Stimulated activated CD4-positive, alpha-beta T cell treated with anti-CD3 and anti-CD28 coated beads, TNF-alpha, amount 100 ng/mL, for 1 hour (primary cell): Measurements from ENCODE around the gene PRKAR1B.
"Not testable (repeated sequence)": the region's sequence is repeated elsewhere in the genome, so short reads cannot be mapped to it uniquely, and the experiment has no call there.

Source experiments
- DNase-seq, 3 donors: peaks; one replicate each; pipeline ENCODE4 v3.0.0-alpha.2; 2020; ENCODE audit warnings: low read depth in 3 of 3, low spot score in 1 of 3

PRKAR1B gene

GRCh38 chr7:562789-563628 is 164.1 kb downstream of the PRKAR1B start:
- DNase-seq, result no peak

GRCh38 chr7:562374-562675 is 164.8 kb downstream of the PRKAR1B start:
- DNase-seq, result no peak

GRCh38 chr7:561631-562373 is 165.3 kb downstream of the PRKAR1B start:
- no peak for DNase-seq

GRCh38 chr7:560966-561630 is 166.0 kb downstream of the PRKAR1B start:
- no peak for DNase-seq

DNA sequence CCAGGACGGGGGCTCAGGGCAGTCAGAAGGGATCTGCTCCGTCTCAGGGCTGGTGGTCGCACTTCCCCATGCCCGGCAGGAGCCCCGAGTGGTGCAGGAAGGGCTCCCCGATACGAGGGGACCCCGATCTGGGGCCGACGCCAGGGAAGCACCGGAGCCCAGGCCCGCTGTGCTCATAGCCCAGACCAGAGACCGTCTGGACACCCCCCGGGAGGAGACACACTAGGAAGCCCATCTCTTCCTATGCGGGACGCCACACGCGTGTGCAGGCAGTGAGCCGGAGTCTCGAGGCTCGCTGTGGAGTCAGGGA is 167.7 kb downstream of the PRKAR1B start:
- DNase-seq, result no peak

DNA sequence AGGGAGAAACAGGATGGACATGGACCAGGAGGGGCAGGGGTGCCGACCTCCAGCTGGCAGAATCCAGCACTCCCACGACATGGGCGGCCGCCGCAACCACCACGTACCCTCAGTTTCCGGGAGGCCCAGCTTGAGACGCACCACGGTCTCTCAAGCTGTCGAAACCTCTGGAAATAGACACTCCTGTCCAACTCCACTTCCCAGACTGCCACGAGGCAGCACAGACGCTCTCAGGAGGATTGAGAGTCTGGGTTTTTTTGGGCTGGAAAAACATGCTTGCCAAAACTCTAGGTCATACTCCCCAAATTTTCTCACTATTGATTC is 169.6 kb downstream of the PRKAR1B start:
- no peak for DNase-seq

DNA sequence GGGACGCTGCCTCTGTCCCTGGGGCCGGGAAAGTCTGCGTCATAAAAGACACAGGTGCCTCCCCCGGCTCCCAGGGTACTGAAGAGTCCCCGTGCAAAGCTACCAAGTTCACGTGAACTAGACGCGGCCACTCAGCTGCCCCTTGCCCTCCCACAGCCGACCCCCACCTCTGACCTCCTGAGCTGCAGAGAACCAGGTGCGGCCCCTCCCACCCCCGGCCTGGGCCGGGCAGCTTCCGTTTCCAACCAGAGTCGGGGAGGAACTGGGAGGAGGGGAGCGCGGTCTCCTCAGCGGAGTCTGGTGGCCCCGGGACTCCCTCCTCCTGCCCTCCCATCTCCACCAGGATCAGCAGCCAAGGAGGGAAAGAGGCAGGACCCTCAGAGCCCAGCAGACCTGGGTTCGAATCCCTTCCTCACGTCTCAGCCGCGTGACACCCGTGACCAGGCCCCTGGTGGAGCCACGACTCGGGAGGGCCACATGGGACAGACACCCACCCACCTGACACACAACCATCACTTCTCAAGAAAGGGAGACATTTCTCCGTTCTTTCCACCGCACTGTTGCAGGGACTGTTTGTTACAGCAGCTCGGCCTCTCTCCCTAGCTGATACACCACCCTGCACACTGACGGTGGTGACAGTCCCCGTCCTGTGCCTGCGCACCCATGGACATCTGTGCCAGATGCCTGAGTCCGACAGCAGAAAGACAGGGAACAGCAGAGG is 170.1 kb downstream of the PRKAR1B start:
- no peak for DNase-seq

GRCh38 chr7:556291-556826 is 170.7 kb downstream of the PRKAR1B start:
- DNase-seq, result no peak

DNA sequence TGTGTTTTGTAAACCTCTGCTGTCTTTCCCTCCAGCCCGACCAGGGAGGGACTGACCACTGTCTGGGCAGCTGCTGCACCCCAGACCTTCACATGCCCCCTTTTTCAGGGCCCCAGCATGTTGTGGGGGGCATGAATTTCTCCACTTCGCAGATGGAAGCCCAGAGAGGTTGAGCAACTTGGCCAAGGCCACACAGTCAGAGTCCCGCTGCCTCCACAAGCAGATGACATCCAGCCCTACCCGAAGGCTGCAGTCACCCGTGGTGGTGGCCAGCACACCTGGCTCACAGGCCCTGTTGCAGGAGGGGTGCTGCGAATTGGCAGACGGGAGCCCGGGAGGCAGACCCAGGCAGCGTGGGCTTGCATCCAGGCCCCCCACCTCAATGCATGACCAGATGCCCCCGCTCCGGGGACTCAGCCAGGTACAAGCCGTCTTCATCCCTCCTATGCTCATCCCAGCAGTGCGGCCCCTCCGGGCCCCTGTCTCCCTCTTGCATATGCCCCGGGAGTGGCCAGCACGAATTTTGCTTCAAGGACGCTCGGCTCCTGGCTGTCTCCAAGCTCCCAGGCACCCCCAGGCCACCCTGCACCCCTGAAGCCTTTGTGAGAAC is 171.4 kb downstream of the PRKAR1B start:
- no peak for DNase-seq

DNA sequence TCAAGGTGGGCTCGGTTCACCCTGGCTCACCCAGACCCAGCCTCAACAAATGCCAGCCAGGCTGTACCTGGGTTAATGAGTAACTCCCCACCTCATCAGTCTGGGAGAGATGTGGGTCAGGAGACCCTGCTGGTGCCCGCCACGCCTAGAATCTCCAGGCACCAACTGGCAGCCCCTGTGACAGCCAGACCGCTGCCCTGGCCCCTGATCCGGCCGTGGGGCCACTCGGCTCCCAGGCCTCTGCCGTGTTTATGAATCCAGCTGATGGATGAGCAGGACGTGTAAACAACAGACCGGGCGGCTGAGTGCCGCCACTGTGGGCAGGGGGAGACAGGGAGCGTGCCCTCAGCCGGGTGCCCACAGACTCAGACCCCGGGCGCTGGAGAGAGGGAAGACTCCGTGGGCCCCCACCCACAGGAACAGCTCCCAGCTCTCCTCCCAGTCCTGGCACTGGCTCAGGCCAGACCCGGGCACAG is 173.4 kb downstream of the PRKAR1B start:
- no peak for DNase-seq

- no peak for DNase-seq
These were observed 174.0 kb downstream of the PRKAR1B start for GRCh38 chr7:552868-553635.

DNA sequence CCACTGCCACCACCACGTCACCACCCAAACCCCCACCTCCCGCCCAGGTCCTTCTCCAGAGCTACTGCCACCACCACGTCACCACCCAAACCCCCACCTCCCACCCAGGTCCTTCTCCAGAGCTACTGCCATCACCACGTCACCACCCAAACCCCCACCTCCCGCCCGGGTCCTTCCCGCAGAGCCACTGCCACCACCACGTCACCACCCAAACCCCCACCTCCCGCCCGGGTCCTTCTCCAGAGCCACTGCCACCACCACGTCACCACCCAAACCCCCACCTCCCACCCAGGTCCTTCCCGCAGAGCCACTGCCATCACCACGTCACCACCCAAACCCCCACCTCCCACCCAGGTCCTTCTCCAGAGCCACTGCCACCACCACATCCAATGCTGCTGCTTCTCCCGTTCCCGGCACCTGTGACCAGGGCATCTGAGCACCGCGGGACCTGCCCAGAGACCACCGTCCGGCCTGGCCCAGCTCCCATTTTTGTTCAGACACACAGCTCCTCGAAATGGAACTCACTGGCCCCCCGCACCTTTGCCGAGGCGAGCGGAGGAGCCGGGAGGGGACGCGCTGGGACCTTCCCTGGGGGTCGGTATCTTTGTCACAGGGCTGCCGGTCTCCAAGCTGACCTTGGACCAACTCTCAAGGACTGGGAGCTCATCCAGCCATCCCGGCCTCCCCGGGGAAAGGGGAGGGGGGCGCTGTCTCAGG is 174.8 kb downstream of the PRKAR1B start:
- DNase-seq, result not testable (repeated sequence)

- not testable (repeated sequence) for DNase-seq
These were observed 175.5 kb downstream of the PRKAR1B start for GRCh38 chr7:551615-551970.

- no peak for DNase-seq
These were observed 176.0 kb downstream of the PRKAR1B start for GRCh38 chr7:550881-551614.

DNA sequence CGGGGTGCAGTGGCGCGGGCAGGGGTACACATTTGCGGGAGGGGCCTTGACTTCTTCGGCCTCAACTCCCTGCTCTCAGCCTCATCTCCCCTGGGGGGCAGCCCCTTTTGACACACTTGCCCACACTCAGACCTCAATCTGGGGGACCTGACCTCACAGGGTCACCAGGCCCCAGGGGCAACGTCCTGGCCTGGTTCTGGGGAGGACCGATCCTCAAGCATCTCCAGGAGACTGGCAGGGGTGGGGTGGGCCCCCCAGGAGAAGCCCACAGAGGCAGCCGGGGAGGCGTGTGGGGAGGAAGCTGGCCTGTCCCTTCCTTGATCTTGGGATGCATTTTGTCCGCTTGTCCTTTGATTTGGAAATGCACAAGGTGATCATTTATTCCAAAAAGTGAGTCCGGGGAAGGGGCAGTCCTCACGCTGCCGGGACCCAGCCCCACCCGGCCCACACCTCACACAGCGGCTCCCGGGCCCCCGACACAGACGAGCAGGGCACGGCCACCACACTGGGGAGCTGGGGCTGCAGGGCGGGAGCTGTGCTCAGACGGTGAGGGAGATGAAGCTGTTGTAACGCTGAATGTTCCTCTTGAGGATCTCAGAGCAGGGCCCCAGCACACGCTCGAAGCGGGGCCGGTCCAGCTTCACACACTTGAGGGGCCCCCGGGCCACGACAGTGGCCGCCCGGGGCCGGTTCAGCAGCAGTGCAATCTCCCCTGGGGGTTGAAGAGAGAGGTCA is 177.0 kb downstream of the PRKAR1B start:
- no peak for DNase-seq

- no peak for DNase-seq
These were observed 177.8 kb downstream of the PRKAR1B start for GRCh38 chr7:549066-549890.

DNA sequence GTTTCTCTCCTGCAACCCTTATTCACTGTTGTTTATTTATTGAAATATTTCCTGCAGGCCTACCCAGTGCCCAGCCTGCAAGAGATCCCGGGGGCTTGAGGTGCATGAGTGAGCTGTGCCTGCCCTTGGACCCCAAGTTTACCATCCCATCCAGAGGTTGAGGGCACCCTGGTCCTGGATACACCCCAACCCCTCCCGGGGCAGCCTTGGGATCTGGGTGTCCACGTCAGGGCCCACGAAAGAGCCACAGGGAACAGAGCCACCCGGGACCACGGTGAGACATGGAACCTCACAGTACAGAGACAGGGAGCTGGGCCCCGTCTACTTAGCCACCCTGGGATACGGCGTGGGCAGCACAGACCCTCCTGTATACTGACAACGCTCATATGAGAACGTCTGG is 178.7 kb downstream of the PRKAR1B start:
- DNase-seq, result no peak
